Endothelial cell of umbilical vein (primary cell): Measurements from ENCODE around the gene SEPTIN3.

Source experiments
- GATA2 ChIP-seq: IDR thresholded peaks from 2 replicates; pipeline ENCODE4 v1.7.0; 2011; ENCODE audit warnings: low read depth, mild to moderate bottlenecking, moderate library complexity, mixed read lengths, low read length; ENCODE audit not compliant: insufficient read length, insufficient read depth
- POLR2A ChIP-seq: IDR thresholded peaks from 2 replicates; pipeline ENCODE4 v1.6.1; 2012; ENCODE audit warnings: low read depth, mild to moderate bottlenecking, control low read depth, low read length
- TF ChIP-seq, protein P1 (sequence below), 2 donors: IDR thresholded peaks; 1 replicate in 1 of 2; 2 replicates in 1 of 2; pipeline ENCODE4 v1.5.1; 2011; ENCODE audit warnings: low read length in 2 of 2, mild to moderate bottlenecking in 2 of 2, moderate library complexity in 2 of 2, control low read depth in 1 of 2, inconsistent platforms in 1 of 2, low read depth in 1 of 2; ENCODE audit not compliant: insufficient read depth in 1 of 2; ENCODE audit errors: extremely low read depth in 1 of 2

DNA sequence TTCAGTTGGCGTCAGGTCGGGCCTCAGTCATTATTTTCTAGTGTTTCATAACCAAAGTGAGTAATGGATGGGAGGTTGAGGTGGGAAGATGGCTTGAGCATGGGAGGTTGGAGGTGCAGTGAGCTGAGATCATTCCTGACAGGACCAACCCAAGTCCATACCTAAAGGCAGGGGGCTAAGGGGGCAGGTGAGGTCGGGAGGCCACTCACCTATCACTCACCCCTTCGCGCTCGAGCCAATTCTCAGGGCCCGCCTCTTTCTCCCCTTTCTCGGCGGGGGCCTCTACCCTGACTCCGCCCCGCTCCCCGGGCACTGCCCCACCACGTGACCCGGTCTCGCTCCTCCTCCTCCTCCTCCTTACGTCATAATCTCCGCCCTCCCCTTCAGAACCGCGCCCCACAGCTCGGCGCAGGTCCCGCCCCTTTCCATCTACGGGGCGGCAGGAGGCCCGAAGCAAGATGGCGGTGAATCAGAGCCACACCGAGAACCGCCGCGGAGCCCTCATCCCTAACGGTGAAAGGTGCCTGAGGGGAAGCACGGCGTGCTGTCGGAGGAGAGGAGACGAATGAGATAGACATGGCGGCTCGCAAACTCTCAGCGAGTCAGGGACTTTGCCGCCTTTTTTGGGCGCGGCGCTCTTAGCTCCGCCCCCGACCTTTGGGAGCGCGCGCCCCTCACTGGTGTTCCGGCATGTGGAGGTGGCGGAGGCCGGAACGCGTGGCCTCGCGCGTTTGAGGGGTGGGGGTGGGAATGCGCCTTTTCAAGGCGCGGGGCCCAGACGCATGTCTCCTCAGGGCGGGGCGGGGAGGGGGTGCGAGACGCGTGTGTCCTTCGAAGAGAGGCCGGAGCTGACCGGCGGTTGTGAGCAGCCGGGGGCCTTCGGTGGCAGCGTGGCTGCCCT lies 29.4 kb downstream of the SEPTIN3 start, which contains the start of gene WBP2NL:
- no peak for TF ChIP-seq GATA2
- TF ChIP-seq, protein P1, sequence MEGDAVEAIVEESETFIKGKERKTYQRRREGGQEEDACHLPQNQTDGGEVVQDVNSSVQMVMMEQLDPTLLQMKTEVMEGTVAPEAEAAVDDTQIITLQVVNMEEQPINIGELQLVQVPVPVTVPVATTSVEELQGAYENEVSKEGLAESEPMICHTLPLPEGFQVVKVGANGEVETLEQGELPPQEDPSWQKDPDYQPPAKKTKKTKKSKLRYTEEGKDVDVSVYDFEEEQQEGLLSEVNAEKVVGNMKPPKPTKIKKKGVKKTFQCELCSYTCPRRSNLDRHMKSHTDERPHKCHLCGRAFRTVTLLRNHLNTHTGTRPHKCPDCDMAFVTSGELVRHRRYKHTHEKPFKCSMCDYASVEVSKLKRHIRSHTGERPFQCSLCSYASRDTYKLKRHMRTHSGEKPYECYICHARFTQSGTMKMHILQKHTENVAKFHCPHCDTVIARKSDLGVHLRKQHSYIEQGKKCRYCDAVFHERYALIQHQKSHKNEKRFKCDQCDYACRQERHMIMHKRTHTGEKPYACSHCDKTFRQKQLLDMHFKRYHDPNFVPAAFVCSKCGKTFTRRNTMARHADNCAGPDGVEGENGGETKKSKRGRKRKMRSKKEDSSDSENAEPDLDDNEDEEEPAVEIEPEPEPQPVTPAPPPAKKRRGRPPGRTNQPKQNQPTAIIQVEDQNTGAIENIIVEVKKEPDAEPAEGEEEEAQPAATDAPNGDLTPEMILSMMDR (IDR thresholded peaks at IDR 0.05; ENCODE audit: extremely low read depth in 1 of 2, insufficient read depth in 1 of 2, low read depth in 1 of 2, low read length in 2 of 2), result no peak
- no peak for TF ChIP-seq POLR2A
